GM19238 (cell line): Measurements from ENCODE around the gene GRIK1.

Experiments
- DNase-seq: peaks from one replicate; pipeline ENCODE4 v3.0.0; 2011; ENCODE audit warnings: low spot score; ENCODE audit not compliant: insufficient read length

GRIK1 gene

DNA sequence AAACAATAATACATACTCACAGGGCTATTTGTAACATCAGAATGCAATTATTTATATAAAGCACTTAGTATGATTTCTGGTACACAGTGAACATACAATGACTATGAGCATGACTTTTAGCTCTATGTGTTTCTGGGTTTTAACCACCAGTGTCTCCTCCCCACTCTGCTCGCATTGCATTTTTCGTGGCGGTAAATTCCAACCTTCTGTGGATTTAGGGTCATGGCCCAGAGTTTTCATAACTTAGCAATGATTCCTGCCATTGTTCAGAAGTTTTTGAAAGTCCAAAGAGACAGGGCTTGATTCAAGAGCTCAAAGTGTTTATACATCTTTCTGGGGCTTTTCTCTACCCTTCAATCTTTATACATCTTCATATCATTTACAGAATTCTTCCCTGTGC, 449.8 kb downstream of the GRIK1 start:
- DNase-seq: no peak

- no peak for DNase-seq
Observed at GRCh38 chr21:29487154-29487553, 452.6 kb downstream of the GRIK1 start.
